ENCODE results near the gene MEOX1. TPM values are rescaled to one million over a fixed set of nuclear protein-coding genes. Genes with fewer than 3 reads are reported as not detected.

The MEOX1 gene
- total and polyA plus RNA-seq, 2 of the 13 experiments (the other 11 are each of a cell fraction or from before 2014, with no cell fraction given): not detected

DNA sequence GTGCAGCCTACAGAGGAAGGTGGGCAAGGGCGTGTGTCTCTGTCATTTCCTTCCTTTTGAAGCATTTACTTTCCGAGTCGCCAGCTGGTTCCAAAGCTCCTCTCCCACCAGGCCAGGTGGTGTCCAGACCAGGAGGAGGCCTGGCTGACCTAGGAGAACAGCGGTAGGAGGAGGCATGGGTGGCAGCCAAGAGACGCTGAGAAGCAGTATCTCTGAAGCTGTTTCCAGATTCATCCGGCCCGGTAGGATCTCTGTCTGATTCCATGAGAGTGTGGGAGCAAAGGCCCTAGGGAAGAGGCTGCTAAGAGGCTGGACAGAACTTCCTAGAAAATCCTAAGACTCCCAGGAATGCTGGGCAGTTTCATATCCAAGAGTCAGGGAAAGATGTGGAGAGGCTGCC, 20.3 kb downstream of the MEOX1 start:
- CTCF ChIA-PET (ENCODE audit: low intra/inter-chr PET ratio, low total read pairs): no interaction called here

More for the DNA sequence above, 20.3 kb downstream of the MEOX1 start:
- Histone ChIP-seq H3K79me2 (ENCODE audit: insufficient read depth, low read length) (no peaks in the 10 kb centered on the region), H3K27ac (ENCODE audit: extremely low read length, insufficient read depth, low read length) (no peak overlapping the region), H3K9ac (ENCODE audit: insufficient read depth, low read depth, low read length) (no peak overlapping the region), H3K4me2 (ENCODE audit: low read depth, low read length) (no peak overlapping the region), H3K4me3 (replicated peaks in 1 of 3; ENCODE audit: insufficient read depth in 1 of 3, low read depth in 2 of 3, low read length in 3 of 3) (no peak overlapping the region), H3K27me3 (ENCODE audit: control insufficient read depth in 1 of 2, insufficient read depth in 2 of 2, low read length in 2 of 2) (peaks cover 10 to 21% of the 10 kb centered on the region in 2 experiments; a peak in 3 of 5 replicates), H4K20me1 (ENCODE audit: insufficient read depth, low read length) (no peaks in the 10 kb centered on the region), H3K9me3 (ENCODE audit: low read length) (no peaks in the 10 kb centered on the region), H3K36me3 (replicated peaks in 1 of 2; ENCODE audit: control insufficient read depth in 1 of 2, insufficient read depth in 2 of 2, low read length in 2 of 2) (no peaks in the 10 kb centered on the region), H3K4me1 (ENCODE audit: insufficient read depth, low read length) (peaks cover 10% of the 10 kb centered on the region), H2AFZ (ENCODE audit: low read length) (no peak overlapping the region)
- FAIRE-seq (no peak), ATAC-seq (no peak; the same call in 2 of the 3 replicates), DNase-seq (ENCODE audit: low spot score) (no peak)
- POLR2A ChIA-PET: interaction anchor here (1.3 kb wide), 1 partner anchor 32 kb away, joined by 3 read pairs; no protein-coding TSS in a partner anchor
- in situ Hi-C loops (cut with HindIII; ENCODE audit: extremely low pct_ligation_motif_present, low pct_unique_long_range_greater_than_20kb): no loop called here
- no peak for TF ChIP-seq ZNF572 (CRISPR knock-in tag; IDR thresholded peaks at IDR 0.05)
- no peak for TF ChIP-seq RAD51 (IDR thresholded peaks at IDR 0.05; ENCODE audit: borderline replicate concordance)
- no peak for TF ChIP-seq GATAD1 (CRISPR knock-in tag; IDR thresholded peaks at IDR 0.05)
- TF ChIP-seq, protein P1, sequence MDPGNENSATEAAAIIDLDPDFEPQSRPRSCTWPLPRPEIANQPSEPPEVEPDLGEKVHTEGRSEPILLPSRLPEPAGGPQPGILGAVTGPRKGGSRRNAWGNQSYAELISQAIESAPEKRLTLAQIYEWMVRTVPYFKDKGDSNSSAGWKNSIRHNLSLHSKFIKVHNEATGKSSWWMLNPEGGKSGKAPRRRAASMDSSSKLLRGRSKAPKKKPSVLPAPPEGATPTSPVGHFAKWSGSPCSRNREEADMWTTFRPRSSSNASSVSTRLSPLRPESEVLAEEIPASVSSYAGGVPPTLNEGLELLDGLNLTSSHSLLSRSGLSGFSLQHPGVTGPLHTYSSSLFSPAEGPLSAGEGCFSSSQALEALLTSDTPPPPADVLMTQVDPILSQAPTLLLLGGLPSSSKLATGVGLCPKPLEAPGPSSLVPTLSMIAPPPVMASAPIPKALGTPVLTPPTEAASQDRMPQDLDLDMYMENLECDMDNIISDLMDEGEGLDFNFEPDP (CRISPR knock-in tag; conservative IDR thresholded peaks at IDR 0.05): no peak
- TF ChIP-seq, protein P2, sequence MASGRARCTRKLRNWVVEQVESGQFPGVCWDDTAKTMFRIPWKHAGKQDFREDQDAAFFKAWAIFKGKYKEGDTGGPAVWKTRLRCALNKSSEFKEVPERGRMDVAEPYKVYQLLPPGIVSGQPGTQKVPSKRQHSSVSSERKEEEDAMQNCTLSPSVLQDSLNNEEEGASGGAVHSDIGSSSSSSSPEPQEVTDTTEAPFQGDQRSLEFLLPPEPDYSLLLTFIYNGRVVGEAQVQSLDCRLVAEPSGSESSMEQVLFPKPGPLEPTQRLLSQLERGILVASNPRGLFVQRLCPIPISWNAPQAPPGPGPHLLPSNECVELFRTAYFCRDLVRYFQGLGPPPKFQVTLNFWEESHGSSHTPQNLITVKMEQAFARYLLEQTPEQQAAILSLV (CRISPR knock-in tag; IDR thresholded peaks at IDR 0.05; ENCODE audit: borderline replicate concordance): no peak
- no peak for TF ChIP-seq MTA3 (CRISPR knock-in tag; IDR thresholded peaks at IDR 0.05)
- no peak for TF ChIP-seq ZNF83 (CRISPR knock-in tag; IDR thresholded peaks at IDR 0.05; ENCODE audit: borderline replicate concordance)
- no peak for TF ChIP-seq HES4 (CRISPR knock-in tag; IDR thresholded peaks at IDR 0.05; ENCODE audit: borderline replicate concordance)
- no peak for TF ChIP-seq ZNF263 (CRISPR knock-in tag; IDR thresholded peaks at IDR 0.05)
- no peak for TF ChIP-seq ZFY (CRISPR knock-in tag; IDR thresholded peaks at IDR 0.05)
- intact Hi-C loops (cut with micrococcal nuclease; ENCODE audit: unreplicated experiment): no loop called here
- no TSS peak for BruUV-seq (replicated peaks)
- 13% methylated on average over 7 of the region's 7 CpGs for WGBS (ENCODE audit: low lambda C conversion rate)
